ENCODE measurements around the gene SNX14. TPM values are rescaled to one million over a fixed set of nuclear protein-coding genes. Genes with fewer than 3 reads are reported as not detected.

Gene SNX14
- total and polyA plus RNA-seq, 4 donors, result 10.9 to 85.1 (median 81.8) TPM

DNA sequence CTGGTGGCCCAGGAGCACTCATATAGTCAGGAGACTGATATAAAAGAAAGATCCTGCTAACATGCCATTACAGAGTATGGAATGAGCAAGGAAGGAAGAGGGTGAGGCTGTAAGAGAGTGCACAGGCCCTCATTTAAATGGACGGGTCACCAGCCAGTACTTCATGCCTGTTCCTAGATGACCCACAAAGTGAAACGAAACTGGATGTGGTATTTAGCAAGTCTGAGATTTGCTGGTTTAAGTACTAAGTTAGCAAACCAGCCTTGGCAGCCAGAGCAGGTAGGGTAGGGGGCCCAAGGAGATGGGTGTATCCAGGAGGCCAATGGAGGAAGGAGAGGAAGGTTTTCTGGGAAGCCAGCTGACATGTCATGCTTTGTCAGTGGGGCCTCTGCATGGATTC, 127.9 kb downstream of the SNX14 start:
- DNase-seq (no peak), ATAC-seq (ENCODE audit: low FRiP score) (no peak)
- intact Hi-C loops (cut with DNase I), result loop anchor here in 1 of 2 donors (2.0 to 10.0 kb wide), 2 partner anchors 15 to 711 kb away; partner anchors contain the start of gene NT5E
- H3K27ac ChIP-seq (ENCODE audit: low read depth in 1 of 2, low read length in 2 of 2), result peak overlapping the region; percentile 62 to 78
- H3K9me3 ChIP-seq (ENCODE audit: control insufficient read depth, low read length), result no peaks in the 10 kb centered on the region
- H3K4me1 ChIP-seq (ENCODE audit: control insufficient read depth in 1 of 2, insufficient read depth in 2 of 2, low read length in 2 of 2), result peaks cover 2 to 8% of the 10 kb centered on the region in 2 donors
- no peaks in the 10 kb centered on the region for H3K27me3 ChIP-seq (ENCODE audit: control insufficient read depth in 1 of 2, insufficient read depth in 2 of 2, low read length in 1 of 2)
- WGBS, 2 donors, result 36 to 38% methylated on average over 2 of the region's 2 CpGs
- H3K36me3 ChIP-seq (ENCODE audit: control insufficient read depth in 1 of 2, insufficient read depth in 2 of 2, low read length in 1 of 2), result no peaks in the 10 kb centered on the region
- no peak overlapping the region for H3K4me3 ChIP-seq (ENCODE audit: low read length in 2 of 2)

DNA sequence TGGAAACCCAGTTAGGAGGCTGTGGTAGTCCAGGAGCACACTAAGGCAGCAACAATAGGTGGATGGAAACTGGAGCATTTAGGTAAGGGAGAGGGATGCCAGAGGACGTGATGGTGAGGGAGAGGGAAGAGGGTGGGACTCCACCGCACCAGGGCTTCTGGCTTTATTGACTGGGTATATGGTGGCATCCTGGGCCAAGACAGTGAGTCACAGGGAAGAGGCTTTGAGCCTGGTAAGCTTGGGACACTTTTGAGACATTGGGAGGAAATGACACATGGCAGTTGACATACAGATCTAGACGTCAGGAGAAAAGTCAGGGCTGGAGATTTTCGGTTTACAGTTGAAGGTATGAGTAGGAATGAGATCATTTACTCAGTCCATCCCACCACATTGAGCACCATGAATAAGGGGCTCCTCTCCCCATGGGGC, 128.9 kb downstream of the SNX14 start:
- intact Hi-C loops (cut with DNase I), result loop anchor here in 1 of 2 donors (2.0 to 10.0 kb wide), 2 partner anchors 14 to 710 kb away; partner anchors contain the start of gene NT5E
- Histone ChIP-seq H3K36me3 (ENCODE audit: control insufficient read depth in 1 of 2, insufficient read depth in 2 of 2, low read length in 1 of 2) (no peaks in the 10 kb centered on the region), H3K27me3 (ENCODE audit: control insufficient read depth in 1 of 2, insufficient read depth in 2 of 2, low read length in 1 of 2) (no peaks in the 10 kb centered on the region), H3K4me3 (ENCODE audit: low read length in 2 of 2) (no peak overlapping the region), H3K4me1 (ENCODE audit: control insufficient read depth in 1 of 2, insufficient read depth in 2 of 2, low read length in 2 of 2) (peaks cover 2 to 8% of the 10 kb centered on the region in 2 donors), H3K9me3 (ENCODE audit: control insufficient read depth, low read length) (no peaks in the 10 kb centered on the region), H3K27ac (ENCODE audit: low read depth in 1 of 2, low read length in 2 of 2) (peak overlapping the region; percentile 90 to 99)
- ATAC-seq (ENCODE audit: low FRiP score), result peak; percentile 64
- WGBS, 2 donors, result 17 to 18% methylated on average over 4 of the region's 4 CpGs
- DNase-seq, result peak; percentile 81 to 82

DNA sequence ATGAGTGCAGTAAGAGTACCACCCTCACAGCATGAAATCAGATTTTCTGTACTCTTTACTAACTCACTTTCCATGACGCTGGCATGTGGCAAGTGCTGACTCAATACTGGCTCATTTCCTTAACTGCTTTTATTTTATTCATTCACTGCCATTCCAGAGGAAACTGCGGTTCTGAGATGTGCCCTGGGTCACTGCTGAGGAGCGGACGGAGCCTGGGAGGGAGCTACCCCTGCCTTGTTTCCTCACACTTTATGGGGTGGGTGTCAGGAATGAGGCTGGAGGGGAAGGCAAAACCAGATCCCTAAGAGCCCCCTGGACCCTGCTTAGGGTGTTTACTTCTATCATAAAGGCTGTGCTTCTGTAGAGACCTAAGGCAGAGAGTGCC, 129.4 kb downstream of the SNX14 start:
- H3K36me3 ChIP-seq (ENCODE audit: control insufficient read depth in 1 of 2, insufficient read depth in 2 of 2, low read length in 1 of 2), result no peaks in the 10 kb centered on the region
- intact Hi-C loops (cut with DNase I), result loop anchor here in 1 of 2 donors (2.0 to 10.0 kb wide), 2 partner anchors 13 to 709 kb away; partner anchors contain the start of gene NT5E
- no peak overlapping the region for H3K4me3 ChIP-seq (ENCODE audit: low read length in 2 of 2)
- no peaks in the 10 kb centered on the region for H3K9me3 ChIP-seq (ENCODE audit: control insufficient read depth, low read length)
- no peaks in the 10 kb centered on the region for H3K27me3 ChIP-seq (ENCODE audit: control insufficient read depth in 1 of 2, insufficient read depth in 2 of 2, low read length in 1 of 2)
- peaks cover 2 to 6% of the 10 kb centered on the region in 2 donors for H3K4me1 ChIP-seq (ENCODE audit: control insufficient read depth in 1 of 2, insufficient read depth in 2 of 2, low read length in 2 of 2)
- peak overlapping the region; percentile 90 to 99 for H3K27ac ChIP-seq (ENCODE audit: low read depth in 1 of 2, low read length in 2 of 2)
- ATAC-seq (ENCODE audit: low FRiP score) (peak; percentile 77), DNase-seq (peak; percentile 79 to 88)
- 3 to 5% methylated on average over 4 of the region's 4 CpGs for WGBS, 2 donors

GRCh38 chr6:85463621-85464259, 129.9 kb downstream of the SNX14 start:
- Histone ChIP-seq H3K27ac (ENCODE audit: low read depth in 1 of 2, low read length in 2 of 2) (peak overlapping the region in 1 of 2 donors; percentile 99), H3K4me1 (ENCODE audit: control insufficient read depth in 1 of 2, insufficient read depth in 2 of 2, low read length in 2 of 2) (peaks cover 2 to 6% of the 10 kb centered on the region in 2 donors), H3K36me3 (ENCODE audit: control insufficient read depth in 1 of 2, insufficient read depth in 2 of 2, low read length in 1 of 2) (no peaks in the 10 kb centered on the region), H3K27me3 (ENCODE audit: control insufficient read depth in 1 of 2, insufficient read depth in 2 of 2, low read length in 1 of 2) (no peaks in the 10 kb centered on the region), H3K4me3 (ENCODE audit: low read length in 2 of 2) (no peak overlapping the region), H3K9me3 (ENCODE audit: control insufficient read depth, low read length) (no peaks in the 10 kb centered on the region)
- 68 to 73% methylated on average over 4 of the region's 4 CpGs for WGBS, 2 donors
- intact Hi-C loops (cut with DNase I), result loop anchor here in 1 of 2 donors (2.0 to 10.0 kb wide), 2 partner anchors 13 to 709 kb away; partner anchors contain the start of gene NT5E
- no peak for ATAC-seq (ENCODE audit: low FRiP score)
- no peak for DNase-seq

GRCh38 chr6:85462673-85463072, 131.0 kb downstream of the SNX14 start:
- H3K9me3 ChIP-seq (ENCODE audit: control insufficient read depth, low read length), result no peaks in the 10 kb centered on the region
- H3K4me3 ChIP-seq (ENCODE audit: low read length in 2 of 2), result no peak overlapping the region
- 42 to 57% methylated on average over 2 of the region's 2 CpGs for WGBS, 2 donors
- intact Hi-C loops (cut with DNase I), result loop anchor here in 1 of 2 donors (10.0 kb wide), 1 partner anchor 708 kb away; no protein-coding TSS in a partner anchor
- no peaks in the 10 kb centered on the region for H3K27me3 ChIP-seq (ENCODE audit: control insufficient read depth in 1 of 2, insufficient read depth in 2 of 2, low read length in 1 of 2)
- H3K4me1 ChIP-seq (ENCODE audit: control insufficient read depth in 1 of 2, insufficient read depth in 2 of 2, low read length in 2 of 2), result peaks cover 2 to 16% of the 10 kb centered on the region in 2 donors
- no peak for ATAC-seq (ENCODE audit: low FRiP score)
- DNase-seq, result no peak
- peak overlapping the region in 1 of 2 donors; percentile 23 for H3K27ac ChIP-seq (ENCODE audit: low read depth in 1 of 2, low read length in 2 of 2)
- no peaks in the 10 kb centered on the region for H3K36me3 ChIP-seq (ENCODE audit: control insufficient read depth in 1 of 2, insufficient read depth in 2 of 2, low read length in 1 of 2)

- WGBS, 2 donors, result 98% methylated on average over 4 of the region's 4 CpGs
- H3K9me3 ChIP-seq (ENCODE audit: control insufficient read depth, low read length), result no peaks in the 10 kb centered on the region
- H3K4me3 ChIP-seq (ENCODE audit: low read length in 2 of 2), result no peak overlapping the region
- intact Hi-C loops (cut with DNase I), result loop anchor here in 1 of 2 donors (10.0 kb wide), 1 partner anchor 707 kb away; no protein-coding TSS in a partner anchor
- H3K4me1 ChIP-seq (ENCODE audit: control insufficient read depth in 1 of 2, insufficient read depth in 2 of 2, low read length in 2 of 2), result peaks cover 2 to 16% of the 10 kb centered on the region in 2 donors
- no peaks in the 10 kb centered on the region for H3K36me3 ChIP-seq (ENCODE audit: control insufficient read depth in 1 of 2, insufficient read depth in 2 of 2, low read length in 1 of 2)
- ATAC-seq (ENCODE audit: low FRiP score) (no peak), DNase-seq (no peak)
- H3K27me3 ChIP-seq (ENCODE audit: control insufficient read depth in 1 of 2, insufficient read depth in 2 of 2, low read length in 1 of 2), result no peaks in the 10 kb centered on the region
- peak overlapping the region; percentile 52 to 57 for H3K27ac ChIP-seq (ENCODE audit: low read depth in 1 of 2, low read length in 2 of 2)
Measured at GRCh38 chr6:85461798-85462170, 131.9 kb downstream of the SNX14 start.

DNA sequence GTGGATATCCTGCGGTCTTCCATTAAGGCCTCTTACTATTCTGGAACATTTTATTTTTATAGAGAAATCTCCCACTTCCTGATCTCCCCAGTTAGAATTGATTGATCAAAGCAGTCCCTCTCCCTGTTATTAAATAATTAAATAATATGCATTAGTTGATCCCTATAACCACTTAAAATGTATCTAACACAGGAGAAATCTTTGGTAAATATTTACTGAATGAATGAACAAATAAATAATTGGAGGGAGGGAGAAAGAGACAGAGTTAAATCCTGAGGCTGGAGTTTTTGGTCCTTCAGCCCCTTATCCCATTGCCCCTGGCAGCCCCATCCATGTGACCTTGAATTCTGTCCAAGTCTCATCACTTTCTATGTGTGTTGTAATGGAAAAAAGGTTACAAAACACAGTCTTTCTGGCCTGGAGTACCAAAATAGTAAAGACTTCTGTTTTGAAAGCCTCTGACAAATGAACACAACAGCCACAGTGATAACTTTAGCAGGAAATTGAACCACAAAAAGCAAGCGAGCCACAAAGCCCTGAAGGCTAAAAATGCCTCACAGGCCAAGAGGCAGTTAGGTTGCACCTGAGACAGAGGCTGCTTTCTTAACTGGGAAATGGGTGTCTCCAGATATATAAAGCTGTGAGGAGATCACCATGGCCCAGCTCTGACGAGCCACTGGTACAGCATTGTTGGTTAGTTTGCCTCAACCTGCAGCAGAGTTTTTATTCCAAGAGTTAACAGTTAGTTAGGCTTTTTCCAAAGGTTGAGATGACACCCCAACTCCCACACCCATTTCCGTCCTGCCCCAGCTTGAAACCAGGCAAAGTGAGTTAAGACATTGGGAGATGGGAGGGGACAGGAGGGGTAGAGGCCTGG, 132.5 kb downstream of the SNX14 start:
- ATAC-seq (ENCODE audit: low FRiP score), result peak; percentile 56
- H3K4me1 ChIP-seq (ENCODE audit: control insufficient read depth in 1 of 2, insufficient read depth in 2 of 2, low read length in 2 of 2), result peaks cover 2 to 16% of the 10 kb centered on the region in 2 donors
- no peaks in the 10 kb centered on the region for H3K9me3 ChIP-seq (ENCODE audit: control insufficient read depth, low read length)
- intact Hi-C loops (cut with DNase I), result loop anchor here in 1 of 2 donors (10.0 kb wide), 1 partner anchor 706 kb away; no protein-coding TSS in a partner anchor
- H3K36me3 ChIP-seq (ENCODE audit: control insufficient read depth in 1 of 2, insufficient read depth in 2 of 2, low read length in 1 of 2), result no peaks in the 10 kb centered on the region
- 59% methylated on average over 4 of the region's 4 CpGs for WGBS, 2 donors
- H3K27me3 ChIP-seq (ENCODE audit: control insufficient read depth in 1 of 2, insufficient read depth in 2 of 2, low read length in 1 of 2), result no peaks in the 10 kb centered on the region
- H3K4me3 ChIP-seq (ENCODE audit: low read length in 2 of 2), result no peak overlapping the region
- peak overlapping the region; percentile 52 to 57 for H3K27ac ChIP-seq (ENCODE audit: low read depth in 1 of 2, low read length in 2 of 2)
- DNase-seq, result no peak

- H3K4me1 ChIP-seq (ENCODE audit: control insufficient read depth in 1 of 2, insufficient read depth in 2 of 2, low read length in 2 of 2), result peaks cover 2 to 16% of the 10 kb centered on the region in 2 donors
- intact Hi-C loops (cut with DNase I), result loop anchor here in 1 of 2 donors (10.0 kb wide), 1 partner anchor 706 kb away; no protein-coding TSS in a partner anchor
- peak overlapping the region; percentile 45 to 49 for H3K27ac ChIP-seq (ENCODE audit: low read depth in 1 of 2, low read length in 2 of 2)
- H3K27me3 ChIP-seq (ENCODE audit: control insufficient read depth in 1 of 2, insufficient read depth in 2 of 2, low read length in 1 of 2), result no peaks in the 10 kb centered on the region
- WGBS, 2 donors, result 71 to 72% methylated on average over 4 of the region's 4 CpGs
- no peak for DNase-seq
- no peak overlapping the region for H3K4me3 ChIP-seq (ENCODE audit: low read length in 2 of 2)
- no peak for ATAC-seq (ENCODE audit: low FRiP score)
- H3K9me3 ChIP-seq (ENCODE audit: control insufficient read depth, low read length), result no peaks in the 10 kb centered on the region
- no peaks in the 10 kb centered on the region for H3K36me3 ChIP-seq (ENCODE audit: control insufficient read depth in 1 of 2, insufficient read depth in 2 of 2, low read length in 1 of 2)
Measured at GRCh38 chr6:85460154-85460920, 133.3 kb downstream of the SNX14 start.
